Vein endothelial cell (primary cell): ENCODE measurements around the gene PRSS3. TPM values are rescaled to one million over a fixed set of nuclear protein-coding genes. Genes with fewer than 3 reads are reported as not detected.

ENCODE experiments used
- small RNA-seq: library from RNA; depleted of rRNA; stranded (forward); fragments of <200 nt; gene quantifications from one replicate; pipeline ENCODE3, GENCODE V24; 2012
- total RNA-seq: library from RNA; depleted of rRNA; stranded (reverse); fragments of >200 nt; gene quantifications from 2 replicates; pipeline ENCODE4 v1.2.3, GENCODE V29; 2012

The PRSS3 gene
- total RNA-seq, result 7.8 and 14.1 TPM in 2 replicates

GRCh38 chr9:33795281-33795680 lies at the start of gene PRSS3:
PRSS3 (plus strand) TSS chr9:33795561; CDS start chr9:33795574, 13 bp downstream.

GRCh38 chr9:33816327-33817252 lies 21.2 kb downstream of the PRSS3 start, which contains the start of gene UBE2R2:
UBE2R2 (plus strand) TSS chr9:33817160; CDS start chr9:33817758, 598 bp downstream.

Small RNAs within 50 kb of the gene (small RNA-seq; reads per million reads assigned to genes)
- not detected for gene RF00019

Other genes with a start within 250 kb of the PRSS3 start
- 33.6 and 35.9 TPM in 2 replicates for gene UBE2R2, start 21.6 kb downstream of the PRSS3 start, total RNA-seq